IMR-90 (cell line): Measurements from ENCODE around the gene NBPF3. TPM values are rescaled to one million over a fixed set of nuclear protein-coding genes. Genes with fewer than 3 reads are reported as not detected.

Experiments
- ATAC-seq: fragments of 200-7000 bp; cut with Tn5 transposase; 2 replicates; pipeline ENCODE4 v1.9.1; 2020; ENCODE audit warnings: low read depth, mild to moderate bottlenecking, moderate library complexity
- BruUV-seq: library from RNA; stranded (reverse); fragments of 400-500 nt; replicated peaks from 2 replicates; lab custom pipeline; 2021; lab: Mats Ljungman, UMichigan
- CTCF ChIA-PET: fragments of 300-600 bp; formaldehyde crosslinking; extraction: SDS; loops from one replicate; lab custom pipeline; 2021; ENCODE audit warnings: antibody characterized with exemption; lab: Yijun Ruan, JAX
- POLR2A ChIA-PET: fragments of 300-600 bp; sonication (Branson Sonifier 250); formaldehyde crosslinking; loops from one replicate; lab custom pipeline; 2022; ENCODE audit warnings: antibody characterized with exemption; ENCODE audit not compliant: unreplicated experiment; lab: Charles Lee
- DNase-seq: peaks from one replicate; pipeline ENCODE4 v3.0.0; 2013
- H2AFZ ChIP-seq: replicated peaks from 2 replicates; pipeline ENCODE3; 2013; ENCODE audit warnings: low read length, mild to moderate bottlenecking; ENCODE audit not compliant: poor library complexity
- H2AK5ac ChIP-seq: 2 replicates; pipeline ENCODE4 v1.6.1; 2013; ENCODE audit warnings: low read depth, low read length, inconsistent platforms
- H2AK9ac ChIP-seq: replicated peaks from 2 replicates; pipeline ENCODE3; 2013; ENCODE audit warnings: mild to moderate bottlenecking, low read depth, low read length, moderate library complexity; ENCODE audit not compliant: poor library complexity
- H2BK120ac ChIP-seq: 2 replicates; pipeline ENCODE4 v1.6.1; 2013; ENCODE audit warnings: low read depth, low read length, inconsistent platforms
- H2BK15ac ChIP-seq: 3 replicates; pipeline ENCODE4 v1.6.1; 2013; ENCODE audit warnings: low read depth, low read length, inconsistent platforms
- H2BK20ac ChIP-seq: 2 replicates; pipeline ENCODE4 v1.6.1; 2013; ENCODE audit warnings: low read depth, mild to moderate bottlenecking, inconsistent platforms, low read length, moderate library complexity
- H2BK5ac ChIP-seq: 2 replicates; pipeline ENCODE4 v1.6.1; 2013; ENCODE audit warnings: mild to moderate bottlenecking, low read depth, low read length, inconsistent platforms; ENCODE audit not compliant: poor library complexity, severe bottlenecking
- H3K14ac ChIP-seq: replicated peaks from 2 replicates; pipeline ENCODE4 v1.6.1; 2013; ENCODE audit warnings: low read depth, low read length, inconsistent platforms
- H3K18ac ChIP-seq: 2 replicates; pipeline ENCODE4 v1.6.1; 2013; ENCODE audit warnings: low read depth, low read length, control low read depth
- H3K23ac ChIP-seq: 2 replicates; pipeline ENCODE4 v1.6.1; 2013; ENCODE audit warnings: low read depth, low read length, inconsistent platforms
- H3K27ac ChIP-seq: 2 replicates; pipeline ENCODE4 v1.5.1; 2013; ENCODE audit warnings: mild to moderate bottlenecking, control low read depth, low read length; ENCODE audit not compliant: insufficient read depth
- H3K27me3 ChIP-seq: 2 replicates; pipeline ENCODE4 v1.6.1; 2013; ENCODE audit warnings: low read length; ENCODE audit not compliant: control insufficient read depth, insufficient read depth
- H3K36me3 ChIP-seq: 2 replicates; pipeline ENCODE4 v1.6.1; 2013; ENCODE audit warnings: low read length, mixed read lengths; ENCODE audit not compliant: control insufficient read depth, insufficient read depth
- H3K4ac ChIP-seq: 2 replicates; pipeline ENCODE4 v1.6.1; 2013; ENCODE audit warnings: low read depth, low read length, inconsistent platforms
- H3K4me1 ChIP-seq: 2 replicates; pipeline ENCODE4 v1.6.1; 2013; ENCODE audit warnings: low read length, mixed read lengths; ENCODE audit not compliant: control insufficient read depth, insufficient read depth
- H3K4me2 ChIP-seq: 2 replicates; pipeline ENCODE4 v1.6.1; 2013; ENCODE audit warnings: low read depth, mild to moderate bottlenecking, control low read depth, low read length, moderate library complexity
- H3K4me3 ChIP-seq: 2 replicates; pipeline ENCODE4 v1.5.1; 2013; ENCODE audit warnings: low read depth, mild to moderate bottlenecking, control low read depth, low read length, moderate library complexity; ENCODE audit not compliant: insufficient read depth
- H3K56ac ChIP-seq: 2 replicates; pipeline ENCODE4 v1.6.1; 2013; ENCODE audit warnings: low read length, inconsistent platforms; ENCODE audit not compliant: insufficient read depth; ENCODE audit errors: extremely low read depth
- H3K79me1 ChIP-seq, 2 experiments: 2 replicates each; pipeline ENCODE4 v1.6.1; 2013; ENCODE audit warnings: low read length in 2 of 2, inconsistent platforms in 1 of 2, low read depth in 1 of 2
- H3K9ac ChIP-seq: 2 replicates; pipeline ENCODE4 v1.6.1; 2013; ENCODE audit warnings: low read depth, low read length, control low read depth
- H3K9me1 ChIP-seq: 2 replicates; pipeline ENCODE4 v1.6.1; 2013; ENCODE audit warnings: low read length, inconsistent platforms; ENCODE audit not compliant: insufficient read depth
- H3K9me3 ChIP-seq: 2 replicates; pipeline ENCODE4 v1.6.1; 2013; ENCODE audit warnings: low read length; ENCODE audit not compliant: control insufficient read depth, insufficient read depth
- H4K20me1 ChIP-seq: 2 replicates; pipeline ENCODE4 v1.6.1; 2013; ENCODE audit warnings: low read length, inconsistent platforms; ENCODE audit not compliant: insufficient read depth
- H4K5ac ChIP-seq: 2 replicates; pipeline ENCODE4 v1.6.1; 2013; ENCODE audit warnings: mild to moderate bottlenecking, low read depth, low read length, control low read depth
- H4K8ac ChIP-seq, 2 experiments: 2 replicates each; pipeline ENCODE4 v1.6.1; 2013; ENCODE audit warnings: low read depth in 2 of 2, low read length in 2 of 2, control low read depth in 1 of 2, inconsistent platforms in 1 of 2
- H4K91ac ChIP-seq: 2 replicates; pipeline ENCODE4 v1.6.1; 2013; ENCODE audit warnings: low read depth, low read length, inconsistent platforms; ENCODE audit not compliant: insufficient read depth
- MAFK ChIP-seq: IDR thresholded peaks from 2 replicates; pipeline ENCODE4 v1.6.1; 2012; ENCODE audit warnings: low read depth, low read length, improper control_type of control experiment
- MAZ ChIP-seq: IDR thresholded peaks from 2 replicates; pipeline ENCODE4 v1.6.1; 2012; ENCODE audit warnings: low read depth, mild to moderate bottlenecking, low read length, improper control_type of control experiment, moderate library complexity, borderline replicate concordance
- RAD21 ChIP-seq: IDR thresholded peaks from 2 replicates; pipeline ENCODE4 v1.6.1; 2012; ENCODE audit warnings: low read length, improper control_type of control experiment
- SMC3 ChIP-seq: fragments of 150-350 bp; IDR thresholded peaks from 2 replicates; pipeline ENCODE4 v1.6.1; 2016; ENCODE audit warnings: low read depth, mild to moderate bottlenecking, antibody characterized with exemption, low read length, moderate library complexity
- WGBS, 2 experiments: methylation state at CpG; one replicate each; pipeline versions ENCODE4 v1.1.5 to v1.1.7; 2013; ENCODE audit warnings: missing lambda C conversion rate in 2 of 2; ENCODE audit not compliant: insufficient read length in 1 of 2; ENCODE audit errors: extremely low coverage in 2 of 2; 5-methylcytosine and 5-hydroxymethylcytosine counted together
- dilution Hi-C: fragments of 300-500 bp; cut with HindIII; formaldehyde crosslinking; loops from one replicate; pipeline ENCODE4 v1.14.3; 2018; ENCODE audit warnings: low sequenced_read_pairs; ENCODE audit not compliant: unreplicated experiment
- in situ Hi-C: fragments of 300-500 bp; cut with MboI; formaldehyde crosslinking; loops from 3 replicates; pipeline ENCODE4 v1.14.3; 2019; ENCODE audit warnings: low sequenced_read_pairs, inconsistent platforms, mixed read lengths
- intact Hi-C: fragments of 100-400 bp; cut with micrococcal nuclease; formaldehyde crosslinking; loops from 2 replicates; pipeline ENCODE4 v1.10.0; 2022
- polyA plus RNA-seq, 3 experiments: library from polyadenylated mRNA; depleted of rRNA; stranded (reverse); fragments of >200 nt; gene quantifications; 2 replicates each; pipeline ENCODE4 v1.2.3, GENCODE V29; 2012; ENCODE audit warnings: low replicate concordance in 1 of 3
- total RNA-seq: library from RNA; depleted of rRNA; stranded (reverse); fragments of >200 nt; gene quantifications from 2 replicates; pipeline ENCODE4 v1.2.3, GENCODE V29; 2012
- TF ChIP-seq, protein P1 (sequence below): conservative IDR thresholded peaks from 2 replicates; pipeline ENCODE4 v1.5.1; 2012; ENCODE audit warnings: mild to moderate bottlenecking, low read depth, low read length, improper control_type of control experiment

The NBPF3 gene
- total and polyA plus RNA-seq, 2 of the 4 experiments (the other 2 are of a cell fraction), result 8.7 to 18.8 TPM

DNA sequence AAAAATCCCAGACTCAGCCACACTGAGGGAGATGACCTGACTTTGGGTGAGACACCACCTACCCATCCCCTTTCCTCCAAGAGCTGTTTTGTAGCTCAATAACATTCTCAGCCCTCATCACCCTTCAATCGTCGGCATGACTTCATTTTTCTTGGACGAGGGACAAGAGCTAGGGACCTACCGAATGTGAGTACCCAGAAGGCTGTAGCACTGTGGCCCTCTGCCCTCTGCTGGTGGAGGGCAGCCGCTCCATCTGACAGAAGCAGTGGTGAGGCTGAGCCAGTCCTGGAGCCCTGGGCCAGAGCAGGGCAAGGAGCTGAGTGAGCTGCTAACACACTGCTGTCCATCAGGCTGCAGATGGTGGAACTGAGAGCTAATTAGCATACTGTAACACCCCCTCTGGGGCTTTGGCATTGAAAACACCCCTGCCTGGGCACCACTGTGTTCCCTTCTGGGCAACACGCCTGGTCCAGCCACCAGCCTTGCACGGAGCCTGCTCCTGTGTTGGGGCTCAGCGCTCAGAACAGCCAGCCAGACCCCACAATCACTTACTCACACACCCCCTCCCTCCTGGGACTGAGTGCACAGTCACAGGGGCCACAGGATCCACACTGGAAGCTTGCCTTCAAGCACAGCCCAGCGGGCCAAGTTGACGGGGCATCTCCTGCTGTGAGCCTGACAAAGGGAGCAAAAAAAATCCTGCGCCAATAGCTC, 51.0 kb downstream of the NBPF3 start:
- POLR2A ChIA-PET, result no interaction called here
- in situ Hi-C loops, result no loop called here
- DNase-seq, result peak; percentile 64

More for the DNA sequence above, 51.0 kb downstream of the NBPF3 start:
- Histone ChIP-seq H2BK5ac (no peak overlapping the region), H3K4me2 (no peak overlapping the region), H3K4ac (no peak overlapping the region), H3K18ac (no peak overlapping the region), H3K9ac (no peak overlapping the region), H3K4me3 (no peak overlapping the region), H3K27ac (no peak overlapping the region), H4K91ac (no peak overlapping the region), H4K20me1 (no peaks in the 10 kb centered on the region), H3K23ac (no peak overlapping the region), H3K27me3 (no peaks in the 10 kb centered on the region), H3K56ac (no peak overlapping the region), H3K9me1 (no peaks in the 10 kb centered on the region), H2BK15ac (no peak overlapping the region), H2AK5ac (peak overlapping the region; percentile 23; the same call in 1 of the 2 replicates), H3K79me1 (no peaks in the 10 kb centered on the region), H3K9me3 (no peaks in the 10 kb centered on the region), H3K4me1 (peaks cover 6% of the 10 kb centered on the region), H4K5ac (no peak overlapping the region), H2AK9ac (peak overlapping the region; percentile 47), H3K36me3 (no peaks in the 10 kb centered on the region), H3K14ac (no peak overlapping the region), H2AFZ (peak overlapping the region; percentile 71), H2BK20ac (0 out of 2 replicates have a peak overlapping the region, but pooled peaks have one; percentile 10), H2BK120ac (no peak overlapping the region), H4K8ac (no peak overlapping the region)
- intact Hi-C loops (loop anchor here (2.0 kb wide), 1 partner anchor 120 kb away; no protein-coding TSS in a partner anchor), dilution Hi-C loops (no loop called here)
- BruUV-seq, result no TSS peak
- WGBS, 2 experiments, result 61% methylated on average over 7 of the region's 11 CpGs; no CpG with 5 or more reads in 1 of the 2 experiments
- CTCF ChIA-PET, result interaction anchor here (0.6 to 2.0 kb wide), 7 partner anchors 8 to 157 kb away, joined by 3 to 11 read pairs (median 3); no protein-coding TSS in a partner anchor
- TF ChIP-seq SMC3 (peak; percentile 71), RAD21 (peak; percentile 71), MAZ (no peak), MAFK (no peak)
- TF ChIP-seq, protein P1, sequence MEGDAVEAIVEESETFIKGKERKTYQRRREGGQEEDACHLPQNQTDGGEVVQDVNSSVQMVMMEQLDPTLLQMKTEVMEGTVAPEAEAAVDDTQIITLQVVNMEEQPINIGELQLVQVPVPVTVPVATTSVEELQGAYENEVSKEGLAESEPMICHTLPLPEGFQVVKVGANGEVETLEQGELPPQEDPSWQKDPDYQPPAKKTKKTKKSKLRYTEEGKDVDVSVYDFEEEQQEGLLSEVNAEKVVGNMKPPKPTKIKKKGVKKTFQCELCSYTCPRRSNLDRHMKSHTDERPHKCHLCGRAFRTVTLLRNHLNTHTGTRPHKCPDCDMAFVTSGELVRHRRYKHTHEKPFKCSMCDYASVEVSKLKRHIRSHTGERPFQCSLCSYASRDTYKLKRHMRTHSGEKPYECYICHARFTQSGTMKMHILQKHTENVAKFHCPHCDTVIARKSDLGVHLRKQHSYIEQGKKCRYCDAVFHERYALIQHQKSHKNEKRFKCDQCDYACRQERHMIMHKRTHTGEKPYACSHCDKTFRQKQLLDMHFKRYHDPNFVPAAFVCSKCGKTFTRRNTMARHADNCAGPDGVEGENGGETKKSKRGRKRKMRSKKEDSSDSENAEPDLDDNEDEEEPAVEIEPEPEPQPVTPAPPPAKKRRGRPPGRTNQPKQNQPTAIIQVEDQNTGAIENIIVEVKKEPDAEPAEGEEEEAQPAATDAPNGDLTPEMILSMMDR, result peak; percentile 64
- peak; percentile 69 for ATAC-seq
